H9 (cell line): ENCODE results near the gene RNPEPL1. TPM values are rescaled to one million over a fixed set of nuclear protein-coding genes. Genes with fewer than 3 reads are reported as not detected.

Source experiments
- DNase-seq: peaks from one replicate; pipeline ENCODE4 v3.0.0-alpha.2; 2017
- H2AFZ ChIP-seq: one replicate; pipeline ENCODE4 v1.6.1; 2013; ENCODE audit warnings: mild to moderate bottlenecking, low read length, control low read depth, moderate library complexity
- H2AK5ac ChIP-seq: 2 replicates; pipeline ENCODE4 v1.6.1; 2013; ENCODE audit warnings: low read length, control low read depth, mixed read lengths; ENCODE audit not compliant: insufficient read length
- H2BK120ac ChIP-seq: one replicate; pipeline ENCODE4 v1.6.1; 2013; ENCODE audit warnings: low read depth, mild to moderate bottlenecking, low read length, control low read depth, inconsistent platforms; ENCODE audit not compliant: poor library complexity, severe bottlenecking
- H2BK12ac ChIP-seq: 2 replicates; pipeline ENCODE4 v1.6.1; 2013; ENCODE audit warnings: low read length, control low read depth, mixed read lengths, low read depth; ENCODE audit not compliant: insufficient read length
- H2BK15ac ChIP-seq: 2 replicates; pipeline ENCODE4 v1.6.1; 2013; ENCODE audit warnings: low read depth, low read length, control low read depth
- H2BK20ac ChIP-seq: one replicate; pipeline ENCODE4 v1.6.1; 2013; ENCODE audit warnings: low read depth, mild to moderate bottlenecking, low read length, control low read depth, inconsistent platforms; ENCODE audit not compliant: poor library complexity, severe bottlenecking
- H2BK5ac ChIP-seq: 2 replicates; pipeline ENCODE4 v1.6.1; 2013; ENCODE audit warnings: low read length, control low read depth, mixed read lengths; ENCODE audit not compliant: insufficient read length
- H3K14ac ChIP-seq: 2 replicates; pipeline ENCODE4 v1.6.1; 2013; ENCODE audit warnings: low read length, control low read depth; ENCODE audit not compliant: insufficient read depth
- H3K18ac ChIP-seq: 2 replicates; pipeline ENCODE4 v1.6.1; 2013; ENCODE audit warnings: low read depth, mild to moderate bottlenecking, mixed read lengths, low read length, control low read depth; ENCODE audit not compliant: insufficient read length
- H3K23ac ChIP-seq: 2 replicates; pipeline ENCODE4 v1.6.1; 2013; ENCODE audit warnings: low read length, control low read depth, mixed read lengths, low read depth; ENCODE audit not compliant: insufficient read length
- H3K23me2 ChIP-seq: 2 replicates; pipeline ENCODE4 v1.6.1; 2013; ENCODE audit warnings: low read depth, mild to moderate bottlenecking, mixed read lengths, low read length, control low read depth; ENCODE audit not compliant: insufficient read length, poor library complexity, severe bottlenecking
- H3K27ac ChIP-seq: 2 replicates; pipeline ENCODE4 v1.5.1; 2013; ENCODE audit warnings: low read length, control low read depth, mixed read lengths, low read depth; ENCODE audit not compliant: insufficient read length
- H3K27me3 ChIP-seq: 2 replicates; pipeline ENCODE4 v1.6.1; 2013; ENCODE audit warnings: low read length, control low read depth, inconsistent platforms; ENCODE audit not compliant: insufficient read depth
- H3K4ac ChIP-seq: 2 replicates; pipeline ENCODE4 v1.6.1; 2013; ENCODE audit warnings: low read depth, mild to moderate bottlenecking, control low read depth, inconsistent platforms, low read length, moderate library complexity
- H3K4me1 ChIP-seq: 2 replicates; pipeline ENCODE4 v1.6.1; 2013; ENCODE audit warnings: low read length, control low read depth, inconsistent platforms; ENCODE audit not compliant: insufficient read depth
- H3K4me2 ChIP-seq: 2 replicates; pipeline ENCODE4 v1.6.1; 2013; ENCODE audit warnings: low read length, control low read depth, mixed read lengths; ENCODE audit not compliant: insufficient read length, insufficient read depth
- H3K56ac ChIP-seq: 2 replicates; pipeline ENCODE4 v1.6.1; 2013; ENCODE audit warnings: low read depth, mild to moderate bottlenecking, mixed read lengths, low read length, control low read depth; ENCODE audit not compliant: insufficient read length
- H3K79me1 ChIP-seq: 2 replicates; pipeline ENCODE4 v1.6.1; 2013; ENCODE audit warnings: low read depth, mild to moderate bottlenecking, moderate library complexity, low read length, control low read depth, inconsistent platforms; ENCODE audit not compliant: insufficient read depth, poor library complexity, severe bottlenecking
- H3K79me2 ChIP-seq: 2 replicates; pipeline ENCODE4 v1.6.1; 2013; ENCODE audit warnings: low read length, control low read depth, inconsistent platforms; ENCODE audit not compliant: insufficient read depth
- H3K9ac ChIP-seq: 2 replicates; pipeline ENCODE4 v1.6.1; 2013; ENCODE audit warnings: low read length, control low read depth, mixed read lengths; ENCODE audit not compliant: insufficient read length; ENCODE audit errors: extremely low read depth
- H3K9me3 ChIP-seq: one replicate; pipeline ENCODE4 v1.6.1; 2013; ENCODE audit warnings: low read depth, low read length, inconsistent platforms; ENCODE audit not compliant: control insufficient read depth
- H3T11ph ChIP-seq: one replicate; pipeline ENCODE4 v1.6.1; 2013; ENCODE audit warnings: mild to moderate bottlenecking, low read length, control low read depth, inconsistent platforms
- H4K20me1 ChIP-seq: one replicate; pipeline ENCODE4 v1.6.1; 2013; ENCODE audit not compliant: control insufficient read depth, insufficient read length, insufficient read depth
- H4K5ac ChIP-seq: 2 replicates; pipeline ENCODE4 v1.6.1; 2013; ENCODE audit warnings: low read depth, mild to moderate bottlenecking, mixed read lengths, low read length, control low read depth; ENCODE audit not compliant: insufficient read length
- H4K8ac ChIP-seq: replicated peaks from 2 replicates; pipeline ENCODE4 v1.6.1; 2013; ENCODE audit warnings: low read length, control low read depth, mixed read lengths, low read depth; ENCODE audit not compliant: insufficient read length
- H4K91ac ChIP-seq: 2 replicates; pipeline ENCODE4 v1.6.1; 2013; ENCODE audit warnings: low read depth, mild to moderate bottlenecking, moderate library complexity, mixed read lengths, low read length, control low read depth; ENCODE audit not compliant: insufficient read length
- H3K27ac Mint-ChIP-seq, 3 experiments: 2 replicates in 2 of 3; 3 replicates in 1 of 3; pipeline ENCODE4 v1.8.0; 2020 to 2021; ENCODE audit warnings: mixed read lengths in 3 of 3, mild to moderate bottlenecking in 1 of 3, moderate library complexity in 1 of 3
- H3K27me3 Mint-ChIP-seq: 2 replicates; pipeline ENCODE4 v1.8.0; 2021; ENCODE audit warnings: low read depth, mild to moderate bottlenecking, moderate library complexity, mixed read lengths
- H3K36me3 Mint-ChIP-seq, 3 experiments: 2 replicates in 2 of 3; 3 replicates in 1 of 3; pipeline ENCODE4 v1.8.0; 2020 to 2021; ENCODE audit warnings: low read depth in 3 of 3, mixed read lengths in 3 of 3; ENCODE audit not compliant: insufficient read depth in 1 of 3
- H3K4me1 Mint-ChIP-seq, 2 experiments: 2 replicates each; pipeline ENCODE4 v1.8.0; 2020; ENCODE audit warnings: mixed read lengths in 2 of 2
- H3K4me3 Mint-ChIP-seq, 2 experiments: 2 replicates in 1 of 2; 3 replicates in 1 of 2; pipeline ENCODE4 v1.8.0; 2020 to 2021; ENCODE audit warnings: mild to moderate bottlenecking in 2 of 2, mixed read lengths in 2 of 2, moderate library complexity in 1 of 2
- H3K9me3 Mint-ChIP-seq, 2 experiments: 2 replicates in 1 of 2; 3 replicates in 1 of 2; pipeline ENCODE4 v1.8.0; 2020; ENCODE audit warnings: mild to moderate bottlenecking in 2 of 2, mixed read lengths in 2 of 2, moderate library complexity in 1 of 2
- WGBS: extraction: QIAGEN DNeasy Blood & Tissue Kit; methylation state at CpG from one replicate; pipeline ENCODE4 v1.1.7; 2013; ENCODE audit warnings: missing lambda C conversion rate, low lambda C conversion rate, mixed read lengths; ENCODE audit not compliant: insufficient read length; ENCODE audit errors: extremely low coverage; 5-methylcytosine and 5-hydroxymethylcytosine counted together
- total RNA-seq: library from RNA; stranded (reverse); gene quantifications from 2 replicates; pipeline ENCODE4 v1.2.1, GENCODE V29; 2021
- TF ChIP-seq, protein P1 (sequence below): fragments of 200-600 bp; sonication (generic); conservative IDR thresholded peaks from 3 replicates; pipeline ENCODE4 v1.8.0; 2021; ENCODE audit warnings: antibody characterized with exemption, mild to moderate bottlenecking

The RNPEPL1 gene
- total RNA-seq, 1 experiment from 2014 or later, result 22.5 TPM

DNA sequence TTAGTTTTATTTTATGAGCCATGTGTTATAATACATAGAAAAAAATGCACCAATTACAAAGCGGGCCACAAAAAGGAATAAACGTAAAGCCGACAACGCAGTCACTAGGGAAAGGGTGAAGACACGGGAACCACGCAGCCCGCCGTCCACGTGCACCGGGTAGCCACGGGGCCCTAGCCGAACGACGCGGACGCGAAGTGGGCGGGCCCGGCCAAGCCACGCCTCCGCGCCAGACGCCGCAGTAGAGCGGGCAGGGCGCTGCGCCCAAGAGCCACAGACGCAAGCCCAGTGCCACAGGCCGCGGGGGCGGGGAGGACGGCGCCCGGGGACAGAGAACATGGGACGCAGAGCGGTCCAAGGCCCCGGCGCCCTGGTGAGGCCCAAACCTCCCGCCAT, 8.2 kb upstream of the RNPEPL1 start, which contains the start of gene DUSP28:
Gene DUSP28 (plus strand): TSS at position 274 of the 396 bp plus-strand sequence. CDS start 328 bp downstream, outside the sequence.
- H2BK15ac ChIP-seq, result no peak within 1 kb of the TSS
- H3T11ph ChIP-seq, result no peak within 1 kb of the TSS
- H3K9me3 ChIP-seq, result no peaks in the 10 kb centered on the region
- H3K4me2 ChIP-seq, result peak within 1 kb of the TSS; percentile 61
- no peaks in the 10 kb centered on the region for H3K79me2 ChIP-seq
- H2BK5ac ChIP-seq, result no peak within 1 kb of the TSS
- no peak within 1 kb of the TSS for H4K91ac ChIP-seq
- peaks cover 5% of the 10 kb centered on the region; the same call in 1 of the 2 replicates for H3K27me3 ChIP-seq
- H3K27ac ChIP-seq, result no peak within 1 kb of the TSS
- peaks cover 0 to 13% (median 0%) of the 10 kb centered on the region in 3 experiments; a peak in 2 of 7 replicates for H3K36me3 Mint-ChIP-seq
- peaks cover 3% of the 10 kb centered on the region for H3K23me2 ChIP-seq
- no peak within 1 kb of the TSS for H3K27ac Mint-ChIP-seq
- H3K9ac ChIP-seq, result no peak within 1 kb of the TSS
- H3K79me1 ChIP-seq, result no peaks in the 10 kb centered on the region
- no peaks in the 10 kb centered on the region; a peak in 1 of 5 replicates for H3K9me3 Mint-ChIP-seq
- H2BK12ac ChIP-seq, result no peak within 1 kb of the TSS
- no peak within 1 kb of the TSS for H4K5ac ChIP-seq
- peaks cover 23 to 27% of the 10 kb centered on the region in 2 experiments for H3K4me1 Mint-ChIP-seq
- no peak within 1 kb of the TSS for H4K8ac ChIP-seq
- H3K4me1 ChIP-seq, result no peaks in the 10 kb centered on the region
- H2AK5ac ChIP-seq, result no peak within 1 kb of the TSS
- no peak within 1 kb of the TSS for H3K23ac ChIP-seq
- no peak within 1 kb of the TSS for H3K4ac ChIP-seq
- no peak within 1 kb of the TSS for H2AFZ ChIP-seq
- peak; percentile 81 for DNase-seq
- WGBS, result no CpG with 5 or more reads among the region's 39 CpGs
- no peak within 1 kb of the TSS for H2BK20ac ChIP-seq
- TF ChIP-seq, protein P1, sequence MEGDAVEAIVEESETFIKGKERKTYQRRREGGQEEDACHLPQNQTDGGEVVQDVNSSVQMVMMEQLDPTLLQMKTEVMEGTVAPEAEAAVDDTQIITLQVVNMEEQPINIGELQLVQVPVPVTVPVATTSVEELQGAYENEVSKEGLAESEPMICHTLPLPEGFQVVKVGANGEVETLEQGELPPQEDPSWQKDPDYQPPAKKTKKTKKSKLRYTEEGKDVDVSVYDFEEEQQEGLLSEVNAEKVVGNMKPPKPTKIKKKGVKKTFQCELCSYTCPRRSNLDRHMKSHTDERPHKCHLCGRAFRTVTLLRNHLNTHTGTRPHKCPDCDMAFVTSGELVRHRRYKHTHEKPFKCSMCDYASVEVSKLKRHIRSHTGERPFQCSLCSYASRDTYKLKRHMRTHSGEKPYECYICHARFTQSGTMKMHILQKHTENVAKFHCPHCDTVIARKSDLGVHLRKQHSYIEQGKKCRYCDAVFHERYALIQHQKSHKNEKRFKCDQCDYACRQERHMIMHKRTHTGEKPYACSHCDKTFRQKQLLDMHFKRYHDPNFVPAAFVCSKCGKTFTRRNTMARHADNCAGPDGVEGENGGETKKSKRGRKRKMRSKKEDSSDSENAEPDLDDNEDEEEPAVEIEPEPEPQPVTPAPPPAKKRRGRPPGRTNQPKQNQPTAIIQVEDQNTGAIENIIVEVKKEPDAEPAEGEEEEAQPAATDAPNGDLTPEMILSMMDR, result no peak
- peaks cover 21% of the 10 kb centered on the region for H3K27me3 Mint-ChIP-seq
- no peaks in the 10 kb centered on the region for H4K20me1 ChIP-seq
- peak within 1 kb of the TSS; percentile 2 for H3K18ac ChIP-seq
- H3K4me3 Mint-ChIP-seq, result peak within 1 kb of the TSS; percentile 72 to 81
- H3K14ac ChIP-seq, result peak within 1 kb of the TSS; percentile 74
- H2BK120ac ChIP-seq, result no peak within 1 kb of the TSS
- no peak within 1 kb of the TSS for H3K56ac ChIP-seq
